Astrocyte (in vitro differentiated cells and primary cell): ENCODE results near the gene ATP11A. TPM values are rescaled to one million over a fixed set of nuclear protein-coding genes. Genes with fewer than 3 reads are reported as not detected.
A peak's percentile ranks its signal among the peaks of the same experiment; 100 is the strongest.

Experiments
- DNase-seq: peaks from one replicate; pipeline ENCODE4 v3.0.0-alpha.2; 2010; ENCODE audit warnings: low read depth
- FAIRE-seq: peaks from 2 replicates; lab custom pipeline; 2011; peaks lifted over from hg19 to GRCh38; lab: Jason Lieb, UNC
- H2AFZ ChIP-seq: 2 replicates; pipeline ENCODE4 v1.6.0; 2012; ENCODE audit warnings: low read depth, low read length, inconsistent platforms
- H3K27ac ChIP-seq: 2 replicates; pipeline ENCODE4 v1.5.1; 2011; ENCODE audit warnings: low read depth, low read length, inconsistent platforms
- H3K27me3 ChIP-seq: 2 replicates; pipeline ENCODE4 v1.6.0; 2011; ENCODE audit warnings: low read length, inconsistent platforms; ENCODE audit not compliant: insufficient read depth
- H3K36me3 ChIP-seq: 2 replicates; pipeline ENCODE4 v1.5.1; 2011; ENCODE audit warnings: low read length, inconsistent platforms; ENCODE audit not compliant: insufficient read depth
- H3K4me1 ChIP-seq: 2 replicates; pipeline ENCODE4 v1.5.1; 2011; ENCODE audit warnings: low read length, inconsistent platforms; ENCODE audit not compliant: insufficient read depth
- H3K4me2 ChIP-seq: 2 replicates; pipeline ENCODE4 v1.6.0; 2012; ENCODE audit warnings: low read length, inconsistent platforms
- H3K4me3 ChIP-seq: 2 replicates; pipeline ENCODE4 v1.5.1; 2011; ENCODE audit warnings: low read depth, mild to moderate bottlenecking, low read length, inconsistent platforms; ENCODE audit not compliant: insufficient read depth
- H3K79me2 ChIP-seq: 2 replicates; pipeline ENCODE4 v1.6.0; 2012; ENCODE audit warnings: mild to moderate bottlenecking, low read length, inconsistent platforms; ENCODE audit not compliant: insufficient read depth
- H3K9ac ChIP-seq: 2 replicates; pipeline ENCODE4 v1.6.0; 2012; ENCODE audit warnings: mild to moderate bottlenecking, low read length, inconsistent platforms
- H3K9me3 ChIP-seq: 2 replicates; pipeline ENCODE4 v1.5.1; 2012; ENCODE audit warnings: low read depth, mild to moderate bottlenecking, low read length, inconsistent platforms; ENCODE audit not compliant: insufficient read depth
- H4K20me1 ChIP-seq: 2 replicates; pipeline ENCODE4 v1.6.0; 2012; ENCODE audit warnings: low read length, inconsistent platforms; ENCODE audit not compliant: insufficient read depth
- H3K27ac Mint-ChIP-seq: one replicate; pipeline ENCODE4 v1.8.0; 2021; ENCODE audit warnings: mild to moderate bottlenecking, mixed read lengths; ENCODE audit not compliant: unreplicated experiment
- H3K27me3 Mint-ChIP-seq: one replicate; pipeline ENCODE4 v1.8.0; 2021; ENCODE audit warnings: low read depth, mixed read lengths; ENCODE audit not compliant: unreplicated experiment
- H3K36me3 Mint-ChIP-seq: one replicate; pipeline ENCODE4 v1.8.0; 2021; ENCODE audit warnings: low read depth, mixed read lengths; ENCODE audit not compliant: unreplicated experiment
- H3K4me1 Mint-ChIP-seq: one replicate; pipeline ENCODE4 v1.8.0; 2021; ENCODE audit warnings: low read depth, mixed read lengths; ENCODE audit not compliant: unreplicated experiment
- H3K4me3 Mint-ChIP-seq: one replicate; pipeline ENCODE4 v1.8.0; 2021; ENCODE audit warnings: mild to moderate bottlenecking, moderate library complexity, mixed read lengths; ENCODE audit not compliant: unreplicated experiment
- H3K9me3 Mint-ChIP-seq: one replicate; pipeline ENCODE4 v1.8.0; 2021; ENCODE audit warnings: mild to moderate bottlenecking, mixed read lengths; ENCODE audit not compliant: unreplicated experiment
- CTCF ChIP-seq: IDR thresholded peaks from 2 replicates; pipeline ENCODE4 v1.5.1; 2011; ENCODE audit warnings: low read depth, mild to moderate bottlenecking, inconsistent platforms, low read length, moderate library complexity; ENCODE audit not compliant: insufficient read depth
- EZH2 ChIP-seq: IDR thresholded peaks from 2 replicates; pipeline ENCODE4 v1.6.1; 2012; ENCODE audit warnings: mild to moderate bottlenecking, low read length, inconsistent platforms; ENCODE audit not compliant: insufficient read depth
- total RNA-seq: library from RNA; stranded (reverse); gene quantifications from 2 replicates; pipeline ENCODE4 v1.2.1, GENCODE V29; 2021

Gene ATP11A
- total RNA-seq, 1 donor from 2014 or later = 38.9 TPM

GRCh38 chr13:112658808-112659207 lies 31.0 kb upstream of the ATP11A start:
- H3K27me3 Mint-ChIP-seq = no peaks in the 10 kb centered on the region
- no peak for DNase-seq

GRCh38 chr13:112661291-112661690 lies 28.5 kb upstream of the ATP11A start:
- Histone ChIP-seq H3K9me3 (peaks cover 8% of the 10 kb centered on the region), H3K79me2 (no peaks in the 10 kb centered on the region), H3K27ac (no peak overlapping the region), H3K36me3 (no peaks in the 10 kb centered on the region), H3K4me2 (no peak overlapping the region), H2AFZ (no peak overlapping the region), H3K9ac (no peak overlapping the region), H3K4me1 (no peaks in the 10 kb centered on the region), H3K27me3 (no peaks in the 10 kb centered on the region), H4K20me1 (no peaks in the 10 kb centered on the region), H3K4me3 (no peak overlapping the region)
- Mint-ChIP-seq H3K9me3 (no peaks in the 10 kb centered on the region), H3K27ac (no peak overlapping the region), H3K27me3 (no peaks in the 10 kb centered on the region), H3K4me1 (peaks cover 15% of the 10 kb centered on the region), H3K4me3 (no peak overlapping the region), H3K36me3 (no peaks in the 10 kb centered on the region)
- TF ChIP-seq EZH2 (no peak), CTCF (no peak)
- DNase-seq (no peak), FAIRE-seq (no peak)

More at GRCh38 chr13:112658808-112659207, 31.0 kb upstream of the ATP11A start:
- no peak overlapping the region for H3K4me3 Mint-ChIP-seq
- no peak overlapping the region for H3K4me2 ChIP-seq
- H3K27ac Mint-ChIP-seq = peak overlapping the region; percentile 72
- H3K27ac ChIP-seq = peak overlapping the region; percentile 52
- no peaks in the 10 kb centered on the region for H3K36me3 Mint-ChIP-seq
- no peak for FAIRE-seq
- peak overlapping the region; percentile 46 for H3K9ac ChIP-seq
- H3K27me3 ChIP-seq = no peaks in the 10 kb centered on the region
- TF ChIP-seq EZH2 = no peak
- H3K4me1 ChIP-seq = no peaks in the 10 kb centered on the region
- no peaks in the 10 kb centered on the region for H3K9me3 Mint-ChIP-seq
- no peak overlapping the region for H3K4me3 ChIP-seq
- no peaks in the 10 kb centered on the region for H3K9me3 ChIP-seq
- no peaks in the 10 kb centered on the region for H4K20me1 ChIP-seq
- no peaks in the 10 kb centered on the region for H3K79me2 ChIP-seq
- H3K4me1 Mint-ChIP-seq = peaks cover 15% of the 10 kb centered on the region
- no peaks in the 10 kb centered on the region for H3K36me3 ChIP-seq
- no peak overlapping the region for H2AFZ ChIP-seq

GRCh38 chr13:112664501-112665203 lies 25.2 kb upstream of the ATP11A start:
- H3K9me3 ChIP-seq = peaks cover 9% of the 10 kb centered on the region
- no peaks in the 10 kb centered on the region for H3K4me1 Mint-ChIP-seq
- no peak for TF ChIP-seq EZH2
- no peak for TF ChIP-seq CTCF
- H3K27ac Mint-ChIP-seq = no peak overlapping the region
- no peaks in the 10 kb centered on the region for H4K20me1 ChIP-seq
- DNase-seq (no peak), FAIRE-seq (no peak)
- peaks cover 2% of the 10 kb centered on the region for H3K27me3 ChIP-seq
- no peaks in the 10 kb centered on the region for H3K79me2 ChIP-seq
- H3K9ac ChIP-seq = no peak overlapping the region
- no peaks in the 10 kb centered on the region for H3K9me3 Mint-ChIP-seq
- no peak overlapping the region for H2AFZ ChIP-seq
- H3K27ac ChIP-seq = no peak overlapping the region
- H3K4me1 ChIP-seq = no peaks in the 10 kb centered on the region
- H3K27me3 Mint-ChIP-seq = peaks cover 3% of the 10 kb centered on the region
- H3K4me2 ChIP-seq = no peak overlapping the region
- H3K4me3 ChIP-seq = no peak overlapping the region
- no peaks in the 10 kb centered on the region for H3K36me3 ChIP-seq
- no peak overlapping the region for H3K4me3 Mint-ChIP-seq
- H3K36me3 Mint-ChIP-seq = no peaks in the 10 kb centered on the region
